ENCODE data around the gene PCDHGB1. TPM values are rescaled to one million over a fixed set of nuclear protein-coding genes. Genes with fewer than 3 reads are reported as not detected.

PCDHGB1 gene
- total and polyA plus RNA-seq, 4 donors, result 0.17 to 8.4 (median 1.3) TPM

DNA sequence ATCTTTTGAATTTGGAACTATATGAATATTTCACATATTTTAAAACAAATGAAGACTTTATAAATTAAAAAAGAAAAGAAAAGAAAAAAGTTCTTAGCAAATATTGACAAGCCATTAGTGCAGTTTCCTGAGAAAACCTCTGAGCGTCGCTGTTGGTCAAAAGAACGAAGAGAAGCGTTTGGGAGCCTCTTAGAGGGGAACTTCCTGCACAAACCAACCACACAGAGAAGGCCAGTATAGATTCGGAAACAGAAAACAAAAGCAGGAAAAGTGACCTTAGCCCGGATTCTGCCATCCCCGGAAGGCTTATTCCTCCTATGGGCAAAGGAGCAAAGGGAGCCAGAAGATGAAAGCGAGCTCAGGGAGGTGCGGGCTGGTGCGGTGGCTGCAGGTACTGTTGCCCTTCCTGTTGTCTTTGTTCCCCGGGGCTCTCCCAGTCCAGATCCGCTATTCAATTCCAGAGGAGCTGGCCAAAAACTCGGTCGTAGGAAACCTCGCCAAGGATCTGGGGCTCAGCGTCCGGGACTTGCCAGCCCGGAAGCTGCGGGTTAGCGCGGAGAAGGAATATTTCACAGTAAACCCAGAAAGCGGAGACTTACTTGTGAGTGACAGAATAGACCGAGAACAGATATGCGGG lies 10.0 kb downstream of the PCDHGB1 start, which contains the start of gene PCDHGB2:
Gene PCDHGB2, plus strand, starts transcription at position 205 of the 637 bp plus-strand sequence. Its CDS starts 142 bp downstream, at position 347.
- Histone ChIP-seq H3K9ac (ENCODE audit: insufficient read depth in 1 of 2, low read length in 2 of 2) (no peak within 1 kb of the TSS), H3K27ac (ENCODE audit: low read depth in 1 of 2, low read length in 1 of 2) (no peak within 1 kb of the TSS), H3K36me3 (ENCODE audit: control insufficient read depth in 4 of 4, insufficient read depth in 4 of 4, low read length in 4 of 4) (peaks cover 0 to 3% (median 0%) of the 10 kb centered on the region in 4 donors), H3K27me3 (ENCODE audit: control insufficient read depth in 3 of 3, insufficient read depth in 3 of 3, low read length in 2 of 3) (peaks cover 0 to 5% (median under 1%) of the 10 kb centered on the region in 3 donors), H3K9me3 (ENCODE audit: control insufficient read depth in 4 of 4, insufficient read depth in 3 of 4, low read length in 3 of 4) (peaks cover 11 to 55% (median 29%) of the 10 kb centered on the region in 4 donors), H3K4me3 (no peak within 1 kb of the TSS), H3K4me1 (ENCODE audit: control insufficient read depth in 5 of 5, insufficient read depth in 5 of 5, low read length in 5 of 5) (peaks cover 0 to 2% (median 0%) of the 10 kb centered on the region in 5 donors)
- 18 to 20% methylated on average over 24 of the region's 24 CpGs for WGBS, 2 donors
- TF ChIP-seq, protein P1, sequence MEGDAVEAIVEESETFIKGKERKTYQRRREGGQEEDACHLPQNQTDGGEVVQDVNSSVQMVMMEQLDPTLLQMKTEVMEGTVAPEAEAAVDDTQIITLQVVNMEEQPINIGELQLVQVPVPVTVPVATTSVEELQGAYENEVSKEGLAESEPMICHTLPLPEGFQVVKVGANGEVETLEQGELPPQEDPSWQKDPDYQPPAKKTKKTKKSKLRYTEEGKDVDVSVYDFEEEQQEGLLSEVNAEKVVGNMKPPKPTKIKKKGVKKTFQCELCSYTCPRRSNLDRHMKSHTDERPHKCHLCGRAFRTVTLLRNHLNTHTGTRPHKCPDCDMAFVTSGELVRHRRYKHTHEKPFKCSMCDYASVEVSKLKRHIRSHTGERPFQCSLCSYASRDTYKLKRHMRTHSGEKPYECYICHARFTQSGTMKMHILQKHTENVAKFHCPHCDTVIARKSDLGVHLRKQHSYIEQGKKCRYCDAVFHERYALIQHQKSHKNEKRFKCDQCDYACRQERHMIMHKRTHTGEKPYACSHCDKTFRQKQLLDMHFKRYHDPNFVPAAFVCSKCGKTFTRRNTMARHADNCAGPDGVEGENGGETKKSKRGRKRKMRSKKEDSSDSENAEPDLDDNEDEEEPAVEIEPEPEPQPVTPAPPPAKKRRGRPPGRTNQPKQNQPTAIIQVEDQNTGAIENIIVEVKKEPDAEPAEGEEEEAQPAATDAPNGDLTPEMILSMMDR (IDR thresholded peaks at IDR 0.05; ENCODE audit: control extremely low read depth, extremely low read depth), result no peak
- DNase-seq, result peak in 2 of 3 donors; percentile 43 to 44
- no peak for ATAC-seq (ENCODE audit: insufficient read depth, low FRiP score)

DNA sequence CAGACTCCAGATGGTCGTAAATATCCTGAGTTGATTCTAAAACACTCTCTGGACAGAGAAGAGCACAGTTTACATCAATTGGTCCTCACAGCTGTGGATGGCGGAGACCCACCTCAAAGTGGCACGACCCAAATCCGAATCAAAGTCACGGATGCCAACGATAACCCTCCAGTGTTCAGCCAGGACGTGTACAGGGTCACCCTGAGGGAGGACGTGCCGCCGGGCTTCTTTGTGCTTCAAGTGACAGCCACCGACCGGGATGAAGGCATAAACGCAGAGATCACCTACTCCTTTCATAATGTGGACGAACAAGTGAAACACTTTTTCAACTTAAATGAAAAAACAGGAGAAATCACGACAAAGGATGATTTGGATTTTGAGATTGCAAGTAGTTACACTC lies 10.8 kb downstream of the PCDHGB1 start:
- TF ChIP-seq, protein P1 (IDR thresholded peaks at IDR 0.05; ENCODE audit: control extremely low read depth, extremely low read depth), result no peak
- peaks cover 0 to 5% (median 3%) of the 10 kb centered on the region in 3 donors for H3K27me3 ChIP-seq (ENCODE audit: control insufficient read depth in 3 of 3, insufficient read depth in 3 of 3, low read length in 2 of 3)
- ATAC-seq (ENCODE audit: insufficient read depth, low FRiP score) (no peak), DNase-seq (no peak)
- no peak overlapping the region for H3K9ac ChIP-seq (ENCODE audit: insufficient read depth in 1 of 2, low read length in 2 of 2)
- H3K4me1 ChIP-seq (ENCODE audit: control insufficient read depth in 5 of 5, insufficient read depth in 5 of 5, low read length in 5 of 5), result peaks cover 0 to 2% (median 0%) of the 10 kb centered on the region in 5 donors
- WGBS, 2 donors, result 37 to 42% methylated on average over 15 of the region's 15 CpGs
- no peak overlapping the region for H3K27ac ChIP-seq (ENCODE audit: low read depth in 1 of 2, low read length in 1 of 2)
- no peak overlapping the region for H3K4me3 ChIP-seq
- H3K9me3 ChIP-seq (ENCODE audit: control insufficient read depth in 4 of 4, insufficient read depth in 3 of 4, low read length in 3 of 4), result peaks cover 11 to 55% (median 33%) of the 10 kb centered on the region in 4 donors
- H3K36me3 ChIP-seq (ENCODE audit: control insufficient read depth in 4 of 4, insufficient read depth in 4 of 4, low read length in 4 of 4), result peaks cover 0 to 3% (median 0%) of the 10 kb centered on the region in 4 donors

- Histone ChIP-seq H3K9ac (ENCODE audit: insufficient read depth in 1 of 2, low read length in 2 of 2) (no peak overlapping the region), H3K27me3 (ENCODE audit: control insufficient read depth in 3 of 3, insufficient read depth in 3 of 3, low read length in 2 of 3) (peaks cover 0 to 6% (median 5%) of the 10 kb centered on the region in 3 donors), H3K36me3 (ENCODE audit: control insufficient read depth in 4 of 4, insufficient read depth in 4 of 4, low read length in 4 of 4) (peaks cover 0 to 3% (median 0%) of the 10 kb centered on the region in 4 donors), H3K27ac (ENCODE audit: low read depth in 1 of 2, low read length in 1 of 2) (no peak overlapping the region), H3K9me3 (ENCODE audit: control insufficient read depth in 4 of 4, insufficient read depth in 3 of 4, low read length in 3 of 4) (peaks cover 3 to 50% (median 26%) of the 10 kb centered on the region in 4 donors), H3K4me1 (ENCODE audit: control insufficient read depth in 5 of 5, insufficient read depth in 5 of 5, low read length in 5 of 5) (peaks cover 0 to 2% (median 0%) of the 10 kb centered on the region in 5 donors), H3K4me3 (no peak overlapping the region)
- DNase-seq (no peak), ATAC-seq (ENCODE audit: insufficient read depth, low FRiP score) (no peak)
- TF ChIP-seq, protein P1 (IDR thresholded peaks at IDR 0.05; ENCODE audit: control extremely low read depth, extremely low read depth), result no peak
Measured at GRCh38 chr5:141362719-141363118, 12.8 kb downstream of the PCDHGB1 start.
